ENCODE data around the gene TAPBPL. TPM values are rescaled to one million over a fixed set of nuclear protein-coding genes. Genes with fewer than 3 reads are reported as not detected.

TAPBPL gene
- total RNA-seq, 4 donors from 2014 or later: 11.6 to 31.3 (median 16.4) TPM

GRCh38 chr12:6430124-6430989, 21.5 kb upstream of the TAPBPL start:
- Histone ChIP-seq H3K36me3 (no peaks in the 10 kb centered on the region), H3K9me3 (no peaks in the 10 kb centered on the region), H3K27ac (peak overlapping the region; percentile 85 to 91 (median 88)), H3K4me1 (peaks cover 9 to 17% (median 10%) of the 10 kb centered on the region in 3 donors), H3K27me3 (no peaks in the 10 kb centered on the region), H3K4me3 (peak overlapping the region; percentile 17 to 36)
- TF ChIP-seq, protein P1, sequence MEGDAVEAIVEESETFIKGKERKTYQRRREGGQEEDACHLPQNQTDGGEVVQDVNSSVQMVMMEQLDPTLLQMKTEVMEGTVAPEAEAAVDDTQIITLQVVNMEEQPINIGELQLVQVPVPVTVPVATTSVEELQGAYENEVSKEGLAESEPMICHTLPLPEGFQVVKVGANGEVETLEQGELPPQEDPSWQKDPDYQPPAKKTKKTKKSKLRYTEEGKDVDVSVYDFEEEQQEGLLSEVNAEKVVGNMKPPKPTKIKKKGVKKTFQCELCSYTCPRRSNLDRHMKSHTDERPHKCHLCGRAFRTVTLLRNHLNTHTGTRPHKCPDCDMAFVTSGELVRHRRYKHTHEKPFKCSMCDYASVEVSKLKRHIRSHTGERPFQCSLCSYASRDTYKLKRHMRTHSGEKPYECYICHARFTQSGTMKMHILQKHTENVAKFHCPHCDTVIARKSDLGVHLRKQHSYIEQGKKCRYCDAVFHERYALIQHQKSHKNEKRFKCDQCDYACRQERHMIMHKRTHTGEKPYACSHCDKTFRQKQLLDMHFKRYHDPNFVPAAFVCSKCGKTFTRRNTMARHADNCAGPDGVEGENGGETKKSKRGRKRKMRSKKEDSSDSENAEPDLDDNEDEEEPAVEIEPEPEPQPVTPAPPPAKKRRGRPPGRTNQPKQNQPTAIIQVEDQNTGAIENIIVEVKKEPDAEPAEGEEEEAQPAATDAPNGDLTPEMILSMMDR (IDR thresholded peaks at IDR 0.05): peak in 2 of 4 experiments; percentile 29 to 40
- peak; percentile 19 to 29 for TF ChIP-seq POLR2A (IDR thresholded peaks at IDR 0.05)
- TF ChIP-seq POLR2AphosphoS5 (IDR thresholded peaks at IDR 0.05): peak; percentile 97
- no peak for TF ChIP-seq EP300 (IDR thresholded peaks at IDR 0.05)
- ATAC-seq: peak; percentile 97
- WGBS, 2 donors (ENCODE audit: low coverage in 1 of 2): 6 to 14% methylated on average over 14 to 18 of the region's 19 CpGs

GRCh38 chr12:6432991-6433390, 18.9 kb upstream of the TAPBPL start:
- H3K27ac ChIP-seq: no peak overlapping the region
- H3K9me3 ChIP-seq: no peaks in the 10 kb centered on the region
- peaks cover 9 to 17% (median 10%) of the 10 kb centered on the region in 3 donors for H3K4me1 ChIP-seq
- TF ChIP-seq POLR2A (IDR thresholded peaks at IDR 0.05): no peak
- TF ChIP-seq POLR2AphosphoS5 (IDR thresholded peaks at IDR 0.05): no peak
- TF ChIP-seq EP300 (IDR thresholded peaks at IDR 0.05): no peak
- TF ChIP-seq, protein P1 (IDR thresholded peaks at IDR 0.05): no peak
- 84 to 86% methylated on average over 4 to 5 of the region's 5 CpGs for WGBS, 2 donors (ENCODE audit: low coverage in 1 of 2)
- ATAC-seq: no peak
- H3K36me3 ChIP-seq: no peaks in the 10 kb centered on the region
- H3K27me3 ChIP-seq: no peaks in the 10 kb centered on the region
- no peak overlapping the region for H3K4me3 ChIP-seq

GRCh38 chr12:6434205-6435140, 17.4 kb upstream of the TAPBPL start:
- Histone ChIP-seq H3K27ac (no peak overlapping the region), H3K36me3 (peaks cover 0 to 11% of the 10 kb centered on the region in 2 donors), H3K27me3 (no peaks in the 10 kb centered on the region), H3K4me1 (peaks cover 9 to 17% (median 10%) of the 10 kb centered on the region in 3 donors), H3K9me3 (no peaks in the 10 kb centered on the region), H3K4me3 (no peak overlapping the region)
- no peak for TF ChIP-seq POLR2A (IDR thresholded peaks at IDR 0.05)
- no peak for TF ChIP-seq POLR2AphosphoS5 (IDR thresholded peaks at IDR 0.05)
- no peak for TF ChIP-seq EP300 (IDR thresholded peaks at IDR 0.05)
- TF ChIP-seq, protein P1 (IDR thresholded peaks at IDR 0.05): no peak
- ATAC-seq: no peak
- WGBS, 2 donors (ENCODE audit: low coverage in 1 of 2): 67 to 80% methylated on average over 4 to 9 of the region's 17 CpGs

GRCh38 chr12:6435961-6436715, 15.7 kb upstream of the TAPBPL start:
- H3K27ac ChIP-seq: no peak overlapping the region
- H3K4me3 ChIP-seq: no peak overlapping the region
- H3K27me3 ChIP-seq: no peaks in the 10 kb centered on the region
- TF ChIP-seq, protein P1 (IDR thresholded peaks at IDR 0.05): no peak
- TF ChIP-seq POLR2AphosphoS5 (IDR thresholded peaks at IDR 0.05): no peak
- no peak for TF ChIP-seq EP300 (IDR thresholded peaks at IDR 0.05)
- no peak for TF ChIP-seq POLR2A (IDR thresholded peaks at IDR 0.05)
- H3K4me1 ChIP-seq: peaks cover 0 to 6% (median 3%) of the 10 kb centered on the region in 3 donors
- peaks cover 0 to 17% of the 10 kb centered on the region in 2 donors for H3K36me3 ChIP-seq
- WGBS, 2 donors (ENCODE audit: low coverage in 1 of 2): 83 to 94% methylated on average over 10 to 13 of the region's 13 CpGs
- ATAC-seq: no peak
- H3K9me3 ChIP-seq: no peaks in the 10 kb centered on the region

All from gastroesophageal sphincter (tissue), 4 donors.